ENCODE data around the gene CHRNB2. TPM values are rescaled to one million over a fixed set of nuclear protein-coding genes. Genes with fewer than 3 reads are reported as not detected.

Gene CHRNB2
- total and polyA plus RNA-seq, 12 donors = 0.03 to 0.13 (median 0.06) TPM; not detected in 8

DNA sequence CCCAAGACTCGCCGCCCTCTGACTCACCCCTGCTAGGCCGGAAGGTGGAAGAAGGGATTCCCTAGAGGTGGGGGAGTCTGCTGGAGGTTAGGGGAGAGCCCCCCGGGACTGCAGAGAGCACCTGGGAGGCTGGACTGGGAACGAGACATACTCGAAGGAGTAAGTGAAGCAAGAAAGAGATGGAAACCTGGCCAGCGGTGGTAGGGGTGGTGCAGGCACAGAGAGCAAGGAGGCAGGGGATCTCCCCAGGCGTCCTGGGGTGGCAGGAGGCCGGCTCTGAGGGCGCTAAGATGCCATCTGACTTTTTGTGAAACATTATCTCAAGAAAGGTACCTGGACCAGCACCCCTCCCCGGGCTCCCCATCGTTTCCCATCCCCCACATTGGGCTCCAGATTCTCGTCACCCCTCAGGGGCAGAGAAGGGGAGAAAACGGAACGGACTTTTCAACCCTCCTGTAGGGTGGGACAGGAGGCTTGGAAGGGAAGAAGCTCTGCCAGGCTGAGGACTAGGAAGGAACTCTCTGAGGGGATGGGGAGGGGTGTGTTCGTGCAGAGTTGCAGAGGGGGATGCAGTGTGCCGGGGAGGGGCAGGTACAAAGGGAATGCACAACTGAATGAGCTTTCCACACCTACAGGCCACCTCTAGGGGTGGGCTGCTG lies 708 bp downstream of the CHRNB2 start:
- H3K9me3 ChIP-seq = no peaks in the 10 kb centered on the region
- H3K4me1 ChIP-seq = peaks cover 3 to 14% (median 9%) of the 10 kb centered on the region in 9 donors
- peak overlapping the region in 5 of 10 donors; percentile 13 to 34 (median 24) for H3K4me3 ChIP-seq
- H3K27me3 ChIP-seq = peaks cover 0 to 29% (median 11%) of the 10 kb centered on the region in 7 donors
- H3K36me3 ChIP-seq = no peaks in the 10 kb centered on the region
- intact Hi-C loops (cut with DNase I) = loop anchor here in 8 of 10 donors (5.0 to 10.0 kb wide), 7 partner anchors 34 to 367 kb away; partner anchors contain the start of genes ADAR (in 1 of the 8) and PMVK (in 1 of the 8)
- DNase-seq (no peak), ATAC-seq (peak in 2 of 8 donors; percentile 9 to 23)
- WGBS, 2 donors = 33 to 40% methylated on average over 17 of the region's 17 CpGs
- H3K27ac ChIP-seq = no peak overlapping the region
- TF ChIP-seq CTCF (IDR thresholded peaks at IDR 0.05) = no peak

GRCh38 chr1:154571244-154571963 lies 3.8 kb downstream of the CHRNB2 start:
- Histone ChIP-seq H3K4me1 (peaks cover 3 to 17% (median 9%) of the 10 kb centered on the region in 9 donors), H3K27me3 (peaks cover 0 to 26% (median 11%) of the 10 kb centered on the region in 7 donors), H3K36me3 (no peaks in the 10 kb centered on the region), H3K9me3 (no peaks in the 10 kb centered on the region), H3K27ac (no peak overlapping the region), H3K4me3 (no peak overlapping the region)
- ATAC-seq = no peak
- intact Hi-C loops (cut with DNase I) = no loop called here
- WGBS, 2 donors = 95 to 96% methylated on average over 59 of the region's 59 CpGs
- TF ChIP-seq CTCF (IDR thresholded peaks at IDR 0.05) = no peak
- no peak for DNase-seq

GRCh38 chr1:154571964-154572288 lies 4.3 kb downstream of the CHRNB2 start:
- no peak overlapping the region for H3K4me3 ChIP-seq
- H3K9me3 ChIP-seq = no peaks in the 10 kb centered on the region
- DNase-seq (no peak), ATAC-seq (no peak)
- 92 to 93% methylated on average over 25 to 29 of the region's 29 CpGs for WGBS, 2 donors
- no peak overlapping the region for H3K27ac ChIP-seq
- intact Hi-C loops (cut with DNase I) = no loop called here
- peaks cover 3 to 21% (median 9%) of the 10 kb centered on the region in 9 donors for H3K4me1 ChIP-seq
- H3K27me3 ChIP-seq = peaks cover 0 to 21% (median 11%) of the 10 kb centered on the region in 7 donors
- H3K36me3 ChIP-seq = no peaks in the 10 kb centered on the region
- no peak for TF ChIP-seq CTCF (IDR thresholded peaks at IDR 0.05)

DNA sequence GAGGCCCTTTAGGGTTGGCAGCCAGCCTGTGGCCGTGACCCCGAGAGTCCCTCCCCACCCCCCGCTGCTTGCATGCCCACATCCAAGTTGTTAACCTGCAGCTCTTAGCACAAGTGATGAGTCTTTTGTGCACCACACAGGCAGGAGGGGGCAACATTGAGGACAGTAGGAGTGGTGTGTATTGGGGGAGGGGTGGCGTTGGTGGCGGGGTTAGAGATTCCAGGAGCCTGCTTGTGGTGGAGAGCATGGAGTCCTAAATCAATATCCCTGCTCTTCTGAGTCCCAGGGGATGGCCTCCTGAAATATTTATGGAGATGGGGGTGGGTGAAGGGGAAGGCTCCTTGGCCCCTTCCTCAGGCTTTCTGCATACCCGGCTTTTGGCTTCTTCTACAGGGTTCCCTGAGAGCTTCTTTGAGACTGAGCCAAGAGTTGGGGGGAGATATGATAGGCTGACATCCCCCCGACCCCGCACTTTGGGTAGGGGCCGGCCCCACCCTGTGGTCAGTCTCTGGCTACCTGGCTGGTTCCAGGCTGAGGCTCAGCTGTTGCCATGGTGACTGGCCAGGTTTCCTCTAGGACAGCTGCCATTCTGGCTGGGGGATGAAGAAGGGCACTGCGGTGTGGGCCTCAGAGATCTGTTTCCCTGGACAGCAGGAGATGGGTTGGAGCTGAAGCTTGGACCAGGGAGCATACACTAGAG lies 5.0 kb downstream of the CHRNB2 start:
- Histone ChIP-seq H3K27ac (no peak overlapping the region), H3K27me3 (peaks cover 0 to 21% (median 10%) of the 10 kb centered on the region in 7 donors), H3K9me3 (no peaks in the 10 kb centered on the region), H3K36me3 (no peaks in the 10 kb centered on the region), H3K4me3 (no peak overlapping the region), H3K4me1 (peaks cover 4 to 25% (median 12%) of the 10 kb centered on the region in 9 donors)
- 73 to 74% methylated on average over 10 of the region's 10 CpGs for WGBS, 2 donors
- TF ChIP-seq CTCF (IDR thresholded peaks at IDR 0.05) = no peak
- ATAC-seq = no peak
- DNase-seq = no peak
- intact Hi-C loops (cut with DNase I) = no loop called here
